NCI-H2171 (cell line): ENCODE measurements around the gene ZNF415.
"Not testable (repeated sequence)": the region's sequence is repeated elsewhere in the genome, so short reads cannot be mapped to it uniquely, and the experiment has no call there.

ENCODE experiments used
- DNase-seq: peaks from one replicate; lab custom pipeline; 2025; lab: John Stamatoyannopoulos, UW

Gene ZNF415

GRCh38 chr19:53132141-53132991 lies at the start of gene ZNF415:
Gene ZNF415 (minus strand): TSS chr19:53132910. CDS start chr19:53122676, 10,234 bp downstream.
- DNase-seq = peak; percentile 69

- DNase-seq = no peak
Measured at GRCh38 chr19:53182202-53182601, 49.5 kb upstream of the ZNF415 start.

GRCh38 chr19:53177986-53178385 lies 45.3 kb upstream of the ZNF415 start:
- DNase-seq = no peak

- DNase-seq = no peak
Measured at GRCh38 chr19:53172889-53173288, 40.2 kb upstream of the ZNF415 start.

- no peak for DNase-seq
Measured at GRCh38 chr19:53165691-53166091, 33.0 kb upstream of the ZNF415 start.

- DNase-seq = no peak
Measured at GRCh38 chr19:53161123-53161522, 28.4 kb upstream of the ZNF415 start.

- no peak for DNase-seq
Measured at GRCh38 chr19:53160350-53160749, 27.6 kb upstream of the ZNF415 start.

- no peak for DNase-seq
Measured at GRCh38 chr19:53158119-53158656, 25.5 kb upstream of the ZNF415 start.

GRCh38 chr19:53157626-53158025 lies 24.9 kb upstream of the ZNF415 start:
- no peak for DNase-seq

GRCh38 chr19:53156850-53157249 lies 24.1 kb upstream of the ZNF415 start:
- no peak for DNase-seq

GRCh38 chr19:53147645-53148044 lies 14.9 kb upstream of the ZNF415 start:
- DNase-seq = no peak

GRCh38 chr19:53140351-53140750 lies 7.6 kb upstream of the ZNF415 start:
- DNase-seq = no peak

GRCh38 chr19:53136432-53136831 lies 3.7 kb upstream of the ZNF415 start:
- DNase-seq = no peak

- DNase-seq = no peak
Measured at GRCh38 chr19:53131727-53132126, 983 bp downstream of the ZNF415 start.

GRCh38 chr19:53131085-53131590 lies 1.6 kb downstream of the ZNF415 start:
- DNase-seq = no peak

GRCh38 chr19:53130506-53130905 lies 2.2 kb downstream of the ZNF415 start:
- no peak for DNase-seq

- not testable (repeated sequence) for DNase-seq
Measured at GRCh38 chr19:53126733-53127526, 5.8 kb downstream of the ZNF415 start.

- no peak for DNase-seq
Measured at GRCh38 chr19:53123400-53123799, 9.3 kb downstream of the ZNF415 start.

GRCh38 chr19:53112286-53112685 lies 20.4 kb downstream of the ZNF415 start:
- DNase-seq = no peak

GRCh38 chr19:53109527-53109926 lies 23.2 kb downstream of the ZNF415 start:
- DNase-seq = no peak

- DNase-seq = peak; percentile 95
Measured at GRCh38 chr19:53103234-53104203, 29.2 kb downstream of the ZNF415 start, which contains the start of gene ZNF160. Gene ZNF160 (minus strand): TSS chr19:53103422. CDS start chr19:53086276, 17,146 bp downstream.
